Ascending aorta (tissue), 2 donors: ENCODE measurements around the gene CALHM3. TPM values are rescaled to one million over a fixed set of nuclear protein-coding genes. Genes with fewer than 3 reads are reported as not detected.

Experiments used
- DNase-seq, 2 donors: peaks; one replicate each; pipeline ENCODE4 v3.0.0-alpha.2; 2019; ENCODE audit warnings: low spot score in 2 of 2
- H3K27ac ChIP-seq, 2 donors: fragments of 200-600 bp; sonication (generic); one replicate each; pipeline ENCODE4 v1.5.1; 2016 to 2017; ENCODE audit warnings: mild to moderate bottlenecking in 1 of 2
- H3K27me3 ChIP-seq: fragments of 200-600 bp; sonication (generic); one replicate; pipeline ENCODE4 v1.5.1; 2017
- H3K36me3 ChIP-seq, 2 donors: fragments of 200-600 bp; sonication (generic); one replicate each; pipeline ENCODE4 v1.5.1; 2016
- H3K4me1 ChIP-seq, 2 donors: fragments of 200-600 bp; sonication (generic); one replicate each; pipeline ENCODE4 v1.5.1; 2016 to 2017; ENCODE audit warnings: mild to moderate bottlenecking in 1 of 2
- H3K4me3 ChIP-seq, 2 donors: fragments of 200-600 bp; sonication (generic); one replicate each; pipeline ENCODE4 v1.5.1; 2016 to 2017; ENCODE audit warnings: mild to moderate bottlenecking in 1 of 2
- H3K9me3 ChIP-seq, 2 donors: fragments of 200-600 bp; sonication (generic); one replicate each; pipeline ENCODE4 v1.5.1; 2016
- intact Hi-C: fragments of 100-400 bp; cut with DNase I; formaldehyde crosslinking; loops from one replicate; pipeline ENCODE4 v1.15.1; 2023
- total RNA-seq: library from RNA; depleted of rRNA; stranded (reverse); fragments of >200 nt; gene quantifications from one replicate; pipeline ENCODE4 v1.1.0, GENCODE V29; 2016
- TF ChIP-seq, protein P1 (sequence below), 3 experiments: fragments of 200-600 bp in 2 of 3; fragments of 450-650 bp in 1 of 3; sonication (generic) in 2 of 3; IDR thresholded peaks; one replicate each; pipeline ENCODE4 v1.5.1; 2016 to 2019; ENCODE audit warnings: antibody characterized with exemption in 3 of 3, mild to moderate bottlenecking in 1 of 3, moderate library complexity in 1 of 3

CALHM3 gene
- total RNA-seq, 1 donor from 2014 or later, result not detected

- H3K36me3 ChIP-seq, result peaks cover 56 to 78% of the 10 kb centered on the region in 2 donors
Measured at GRCh38 chr10:103445767-103446567, 33.1 kb downstream of the CALHM3 start.

DNA sequence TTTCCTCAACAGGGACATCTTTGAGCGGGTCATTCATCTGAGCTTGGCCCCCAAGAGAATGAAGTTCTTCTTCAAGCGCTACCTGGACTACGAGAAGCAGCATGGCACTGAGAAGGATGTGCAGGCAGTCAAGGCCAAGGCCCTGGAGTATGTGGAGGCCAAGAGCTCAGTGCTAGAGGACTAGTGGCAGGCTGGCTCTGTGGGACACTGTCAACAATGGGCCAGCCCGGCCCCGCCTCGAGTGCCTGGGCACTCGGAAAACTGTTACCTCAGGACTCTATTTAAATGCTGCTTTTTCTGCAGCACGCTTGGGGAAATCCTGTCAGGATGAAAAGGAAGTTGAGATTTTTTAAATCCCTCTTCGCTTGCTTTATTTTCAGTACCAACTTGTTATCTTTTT lies 33.7 kb downstream of the CALHM3 start:
- H3K9me3 ChIP-seq, result no peaks in the 10 kb centered on the region
- H3K4me3 ChIP-seq, result no peak overlapping the region
- H3K4me1 ChIP-seq, result peaks cover 36 to 51% of the 10 kb centered on the region in 2 donors
- TF ChIP-seq, protein P1, sequence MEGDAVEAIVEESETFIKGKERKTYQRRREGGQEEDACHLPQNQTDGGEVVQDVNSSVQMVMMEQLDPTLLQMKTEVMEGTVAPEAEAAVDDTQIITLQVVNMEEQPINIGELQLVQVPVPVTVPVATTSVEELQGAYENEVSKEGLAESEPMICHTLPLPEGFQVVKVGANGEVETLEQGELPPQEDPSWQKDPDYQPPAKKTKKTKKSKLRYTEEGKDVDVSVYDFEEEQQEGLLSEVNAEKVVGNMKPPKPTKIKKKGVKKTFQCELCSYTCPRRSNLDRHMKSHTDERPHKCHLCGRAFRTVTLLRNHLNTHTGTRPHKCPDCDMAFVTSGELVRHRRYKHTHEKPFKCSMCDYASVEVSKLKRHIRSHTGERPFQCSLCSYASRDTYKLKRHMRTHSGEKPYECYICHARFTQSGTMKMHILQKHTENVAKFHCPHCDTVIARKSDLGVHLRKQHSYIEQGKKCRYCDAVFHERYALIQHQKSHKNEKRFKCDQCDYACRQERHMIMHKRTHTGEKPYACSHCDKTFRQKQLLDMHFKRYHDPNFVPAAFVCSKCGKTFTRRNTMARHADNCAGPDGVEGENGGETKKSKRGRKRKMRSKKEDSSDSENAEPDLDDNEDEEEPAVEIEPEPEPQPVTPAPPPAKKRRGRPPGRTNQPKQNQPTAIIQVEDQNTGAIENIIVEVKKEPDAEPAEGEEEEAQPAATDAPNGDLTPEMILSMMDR (IDR thresholded peaks at IDR 0.05), result no peak
- peak overlapping the region; percentile 90 to 95 for H3K27ac ChIP-seq
- DNase-seq, result no peak
- intact Hi-C loops, result no loop called here
- peaks cover 62 to 84% of the 10 kb centered on the region in 2 donors for H3K36me3 ChIP-seq
- H3K27me3 ChIP-seq, result no peaks in the 10 kb centered on the region

More at GRCh38 chr10:103445767-103446567, 33.1 kb downstream of the CALHM3 start:
- Histone ChIP-seq H3K4me3 (no peak overlapping the region), H3K27ac (peak overlapping the region; percentile 90 to 95), H3K4me1 (peaks cover 36 to 54% of the 10 kb centered on the region in 2 donors), H3K27me3 (no peaks in the 10 kb centered on the region), H3K9me3 (no peaks in the 10 kb centered on the region)
- peak; percentile 49 to 95 for DNase-seq
- TF ChIP-seq, protein P1 (IDR thresholded peaks at IDR 0.05), result no peak
- intact Hi-C loops, result loop anchor here (2.0 kb wide), 1 partner anchor 49 kb away; the partner anchor contains the start of genes ATP5MK and PDCD11

GRCh38 chr10:103444478-103444877 lies 34.6 kb downstream of the CALHM3 start:
- intact Hi-C loops, result no loop called here
- Histone ChIP-seq H3K4me1 (peaks cover 35 to 43% of the 10 kb centered on the region in 2 donors), H3K4me3 (no peak overlapping the region), H3K27me3 (no peaks in the 10 kb centered on the region), H3K36me3 (peaks cover 70 to 85% of the 10 kb centered on the region in 2 donors), H3K27ac (peak overlapping the region; percentile 90 to 95), H3K9me3 (no peaks in the 10 kb centered on the region)
- no peak for DNase-seq
- TF ChIP-seq, protein P1 (IDR thresholded peaks at IDR 0.05), result no peak

GRCh38 chr10:103443475-103444185 lies 35.4 kb downstream of the CALHM3 start:
- intact Hi-C loops, result no loop called here
- H3K4me1 ChIP-seq, result peaks cover 29 to 34% of the 10 kb centered on the region in 2 donors
- TF ChIP-seq, protein P1 (IDR thresholded peaks at IDR 0.05), result no peak
- H3K36me3 ChIP-seq, result peaks cover 71 to 86% of the 10 kb centered on the region in 2 donors
- H3K4me3 ChIP-seq, result no peak overlapping the region
- no peak for DNase-seq
- peak overlapping the region; percentile 3 to 90 for H3K27ac ChIP-seq
- H3K27me3 ChIP-seq, result no peaks in the 10 kb centered on the region
- H3K9me3 ChIP-seq, result no peaks in the 10 kb centered on the region

GRCh38 chr10:103442031-103442461 lies 37.0 kb downstream of the CALHM3 start:
- Histone ChIP-seq H3K27ac (peak overlapping the region; percentile 25 to 90), H3K4me3 (no peak overlapping the region), H3K9me3 (no peaks in the 10 kb centered on the region), H3K27me3 (no peaks in the 10 kb centered on the region), H3K36me3 (peaks cover 68 to 87% of the 10 kb centered on the region in 2 donors), H3K4me1 (peaks cover 16 to 21% of the 10 kb centered on the region in 2 donors)
- intact Hi-C loops, result no loop called here
- no peak for DNase-seq
- TF ChIP-seq, protein P1 (IDR thresholded peaks at IDR 0.05), result no peak
